OCI-M2 (cell line): ENCODE data around the gene NOX5.

ENCODE experiments used
- DNase-seq: peaks from one replicate; lab custom pipeline; 2025; ENCODE audit not compliant: unreplicated experiment; lab: John Stamatoyannopoulos, UW

The NOX5 gene

GRCh38 chr15:69096626-69097025 lies 82.1 kb downstream of the NOX5 start:
- DNase-seq: no peak

GRCh38 chr15:69098771-69099170 lies 84.3 kb downstream of the NOX5 start:
- DNase-seq: no peak

- DNase-seq: no peak
These were observed 85.4 kb downstream of the NOX5 start for GRCh38 chr15:69099941-69100340.

- DNase-seq: no peak
These were observed 86.3 kb downstream of the NOX5 start for GRCh38 chr15:69100821-69101220.

GRCh38 chr15:69104050-69104750 lies 89.7 kb downstream of the NOX5 start:
- no peak for DNase-seq

- DNase-seq: no peak
These were observed 91.0 kb downstream of the NOX5 start for GRCh38 chr15:69105451-69105985.

- DNase-seq: no peak
These were observed 92.6 kb downstream of the NOX5 start for GRCh38 chr15:69107025-69107620.
